ENCODE measurements around the gene SST. TPM values are rescaled to one million over a fixed set of nuclear protein-coding genes. Genes with fewer than 3 reads are reported as not detected.

Gene SST
- total RNA-seq, 1 donor from 2014 or later, result 10.8 TPM

GRCh38 chr3:187624588-187624987, 45.6 kb downstream of the SST start:
- DNase-seq (ENCODE audit: low spot score in 2 of 2, unreplicated experiment in 2 of 2), result no peak
- H3K27me3 Mint-ChIP-seq (ENCODE audit: low read depth), result peaks cover 6% of the 10 kb centered on the region
- H3K4me1 Mint-ChIP-seq, result peaks cover 4% of the 10 kb centered on the region
- H3K9me3 Mint-ChIP-seq, result no peaks in the 10 kb centered on the region
- no peaks in the 10 kb centered on the region for H3K36me3 Mint-ChIP-seq
- TF ChIP-seq CTCF (IDR thresholded peaks at IDR 0.05; ENCODE audit: unreplicated experiment), result no peak
- no peak overlapping the region for H3K27ac Mint-ChIP-seq
- H3K4me3 Mint-ChIP-seq, result no peak overlapping the region

- no peaks in the 10 kb centered on the region for H3K36me3 Mint-ChIP-seq
- DNase-seq (ENCODE audit: low spot score in 2 of 2, unreplicated experiment in 2 of 2), result no peak
- peaks cover 11% of the 10 kb centered on the region for H3K27me3 Mint-ChIP-seq (ENCODE audit: low read depth)
- no peak overlapping the region for H3K4me3 Mint-ChIP-seq
- H3K9me3 Mint-ChIP-seq, result no peaks in the 10 kb centered on the region
- no peak for TF ChIP-seq CTCF (IDR thresholded peaks at IDR 0.05; ENCODE audit: unreplicated experiment)
- H3K4me1 Mint-ChIP-seq, result peaks cover 4% of the 10 kb centered on the region
- H3K27ac Mint-ChIP-seq, result no peak overlapping the region
Measured at GRCh38 chr3:187623285-187623814, 46.8 kb downstream of the SST start.

GRCh38 chr3:187621881-187622280, 48.3 kb downstream of the SST start:
- H3K9me3 Mint-ChIP-seq, result no peaks in the 10 kb centered on the region
- no peak overlapping the region for H3K27ac Mint-ChIP-seq
- no peak overlapping the region for H3K4me3 Mint-ChIP-seq
- peaks cover 4% of the 10 kb centered on the region for H3K4me1 Mint-ChIP-seq
- no peak for DNase-seq (ENCODE audit: low spot score in 2 of 2, unreplicated experiment in 2 of 2)
- no peaks in the 10 kb centered on the region for H3K36me3 Mint-ChIP-seq
- peaks cover 11% of the 10 kb centered on the region for H3K27me3 Mint-ChIP-seq (ENCODE audit: low read depth)
- TF ChIP-seq CTCF (IDR thresholded peaks at IDR 0.05; ENCODE audit: unreplicated experiment), result no peak

GRCh38 chr3:187619461-187619860, 50.7 kb downstream of the SST start:
- no peak for TF ChIP-seq CTCF (IDR thresholded peaks at IDR 0.05; ENCODE audit: unreplicated experiment)
- Mint-ChIP-seq H3K4me3 (no peak overlapping the region), H3K4me1 (no peaks in the 10 kb centered on the region), H3K36me3 (no peaks in the 10 kb centered on the region), H3K27me3 (ENCODE audit: low read depth) (peaks cover 12% of the 10 kb centered on the region), H3K9me3 (no peaks in the 10 kb centered on the region), H3K27ac (no peak overlapping the region)
- DNase-seq (ENCODE audit: low spot score in 2 of 2, unreplicated experiment in 2 of 2), result no peak

Other genes starting within 250 kb of the SST start
- not detected in 3 replicates for gene RTP2, start 32.2 kb upstream of the SST start, total RNA-seq
- 29.2 to 32.7 TPM (median 30.6 TPM) in 3 replicates for gene BCL6, start 75.1 kb upstream of the SST start, total RNA-seq

All from mesothelial cell of epicardium (in vitro differentiated cells).